Omental fat pad (tissue), 4 donors: ENCODE results near the gene SIM2. TPM values are rescaled to one million over a fixed set of nuclear protein-coding genes. Genes with fewer than 3 reads are reported as not detected.

Source experiments
- ATAC-seq: fragments of 150-250 bp; one replicate; pipeline ENCODE4 v1.9.1; 2016; ENCODE audit warnings: mild to moderate bottlenecking, moderate library complexity; ENCODE audit not compliant: low FRiP score
- DNase-seq: peaks from one replicate; pipeline ENCODE4 v3.0.0-alpha.2; 2019; ENCODE audit warnings: low spot score
- total RNA-seq, 4 donors: library from RNA; depleted of rRNA; stranded (reverse); fragments of >200 nt; gene quantifications; one replicate each; pipeline ENCODE4 v1.1.0, GENCODE V29; 2016
- TF ChIP-seq, protein P1 (sequence below), 3 donors: fragments of 450-650 bp; IDR thresholded peaks; one replicate each; pipeline ENCODE4 v1.5.1; 2016 to 2017; ENCODE audit warnings: antibody characterized with exemption in 3 of 3, mild to moderate bottlenecking in 3 of 3, moderate library complexity in 2 of 3

SIM2 gene
- total RNA-seq, 4 donors from 2014 or later, result 3.2 TPM; not detected in 3

DNA sequence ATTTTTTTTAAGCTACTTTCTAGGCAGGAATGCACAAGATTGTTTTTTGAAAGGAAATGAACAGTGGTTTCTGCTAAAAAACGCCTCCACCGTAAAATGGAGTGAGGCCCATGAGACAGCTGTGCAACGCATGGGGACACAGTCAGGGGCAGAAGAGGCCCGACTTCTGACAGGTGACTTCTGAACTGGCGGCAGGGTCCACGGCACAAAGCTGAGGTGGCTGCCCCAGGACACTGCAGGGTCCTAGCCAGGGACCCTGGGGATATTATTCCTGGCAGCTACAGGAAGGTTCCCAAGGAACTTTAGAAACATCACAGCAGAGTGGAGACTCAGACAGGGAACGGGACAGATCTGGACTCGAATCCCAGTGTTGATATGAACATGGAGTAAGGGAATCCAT, 75.1 kb downstream of the SIM2 start:
- TF ChIP-seq, protein P1, sequence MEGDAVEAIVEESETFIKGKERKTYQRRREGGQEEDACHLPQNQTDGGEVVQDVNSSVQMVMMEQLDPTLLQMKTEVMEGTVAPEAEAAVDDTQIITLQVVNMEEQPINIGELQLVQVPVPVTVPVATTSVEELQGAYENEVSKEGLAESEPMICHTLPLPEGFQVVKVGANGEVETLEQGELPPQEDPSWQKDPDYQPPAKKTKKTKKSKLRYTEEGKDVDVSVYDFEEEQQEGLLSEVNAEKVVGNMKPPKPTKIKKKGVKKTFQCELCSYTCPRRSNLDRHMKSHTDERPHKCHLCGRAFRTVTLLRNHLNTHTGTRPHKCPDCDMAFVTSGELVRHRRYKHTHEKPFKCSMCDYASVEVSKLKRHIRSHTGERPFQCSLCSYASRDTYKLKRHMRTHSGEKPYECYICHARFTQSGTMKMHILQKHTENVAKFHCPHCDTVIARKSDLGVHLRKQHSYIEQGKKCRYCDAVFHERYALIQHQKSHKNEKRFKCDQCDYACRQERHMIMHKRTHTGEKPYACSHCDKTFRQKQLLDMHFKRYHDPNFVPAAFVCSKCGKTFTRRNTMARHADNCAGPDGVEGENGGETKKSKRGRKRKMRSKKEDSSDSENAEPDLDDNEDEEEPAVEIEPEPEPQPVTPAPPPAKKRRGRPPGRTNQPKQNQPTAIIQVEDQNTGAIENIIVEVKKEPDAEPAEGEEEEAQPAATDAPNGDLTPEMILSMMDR (IDR thresholded peaks at IDR 0.05), result no peak
- ATAC-seq, result no peak

DNA sequence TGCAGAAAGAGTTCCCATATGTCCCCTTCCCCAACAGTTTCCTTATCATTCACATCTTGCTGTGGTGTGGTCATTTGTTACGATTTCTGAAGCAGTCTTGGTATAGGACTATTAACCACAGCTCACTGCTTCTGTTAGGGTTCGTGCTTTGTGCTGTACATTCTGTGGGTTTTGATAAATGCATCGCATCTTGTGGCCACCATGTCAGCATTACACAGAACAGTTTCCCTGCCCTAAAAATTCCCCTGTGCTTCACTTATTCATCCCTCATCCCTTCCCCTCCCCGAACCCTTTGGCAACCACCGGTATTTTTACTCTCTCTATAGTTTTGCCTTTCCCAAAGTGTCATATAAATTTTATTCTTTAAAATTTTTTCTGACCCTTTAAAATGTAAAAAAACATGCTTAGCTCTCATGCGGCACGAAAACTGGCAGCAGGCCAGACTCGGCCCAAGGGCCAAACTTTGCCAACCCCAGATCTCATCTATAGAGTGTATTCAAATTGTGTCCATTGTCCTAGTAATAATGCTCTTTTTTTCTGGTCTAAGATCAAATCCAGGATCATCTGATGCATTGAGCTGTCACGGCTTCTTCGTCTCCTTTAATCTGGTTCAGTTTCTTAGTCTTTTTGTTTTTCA, 78.2 kb downstream of the SIM2 start:
- ATAC-seq (no peak), DNase-seq (no peak)
- TF ChIP-seq, protein P1 (IDR thresholded peaks at IDR 0.05), result no peak

More for the DNA sequence above, 75.1 kb downstream of the SIM2 start:
- DNase-seq, result no peak

DNA sequence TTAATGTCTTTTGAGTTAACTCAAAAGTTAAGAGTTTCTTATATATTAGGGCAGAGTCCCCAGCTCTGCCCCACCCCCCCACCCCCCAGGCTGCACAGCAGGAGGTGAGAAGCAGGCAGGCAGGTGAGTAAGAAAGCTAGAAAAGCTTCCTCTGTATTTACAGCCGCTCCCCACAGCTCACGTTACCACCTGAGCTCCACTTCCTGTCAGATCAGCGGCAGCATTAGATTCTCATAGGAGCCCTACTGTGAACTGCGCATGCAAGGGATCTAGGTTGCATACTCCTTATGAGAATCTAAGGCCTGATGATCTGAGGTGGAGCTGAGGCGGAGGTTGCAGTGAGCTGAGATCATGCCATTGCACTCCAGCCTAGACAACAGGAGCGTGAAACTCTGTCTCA, 81.9 kb downstream of the SIM2 start:
- TF ChIP-seq, protein P1 (IDR thresholded peaks at IDR 0.05), result no peak
- ATAC-seq, result no peak
- DNase-seq, result no peak

DNA sequence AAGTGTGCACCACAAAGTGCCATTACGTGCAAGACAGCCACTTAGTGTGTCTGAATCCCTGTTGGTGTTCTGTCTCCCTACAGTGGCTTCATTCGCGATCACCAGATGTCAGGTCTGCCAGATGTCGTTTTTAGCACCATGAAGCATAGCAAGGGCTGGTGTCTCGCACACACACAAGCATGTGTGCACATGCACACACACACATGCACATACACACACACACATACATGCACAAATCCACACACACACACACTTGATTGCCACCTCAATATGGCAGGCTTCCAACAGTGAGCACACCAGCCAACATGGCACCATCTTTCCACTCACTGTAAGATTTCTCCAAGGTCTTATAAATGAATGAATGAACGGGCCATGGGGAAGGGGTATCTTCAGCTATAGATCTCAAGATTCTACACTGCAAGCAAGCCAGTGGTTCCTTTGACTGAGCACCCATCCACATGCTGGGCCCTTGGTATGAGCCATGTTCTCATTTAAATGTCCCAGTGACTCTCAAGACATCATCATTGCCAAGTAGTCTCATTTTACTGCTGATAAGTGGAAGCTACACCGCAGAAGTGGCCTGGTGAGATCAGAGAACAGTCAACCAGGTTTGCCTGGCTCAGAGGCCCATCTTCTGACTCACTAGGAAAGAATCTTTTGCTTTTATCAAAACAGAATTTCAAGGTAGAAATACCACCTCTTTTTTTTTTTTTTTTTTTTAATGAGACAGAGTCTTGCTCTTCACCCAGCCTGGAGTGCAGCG, 84.9 kb downstream of the SIM2 start:
- TF ChIP-seq, protein P1 (IDR thresholded peaks at IDR 0.05), result no peak
- ATAC-seq, result peak; percentile 62
- no peak for DNase-seq

DNA sequence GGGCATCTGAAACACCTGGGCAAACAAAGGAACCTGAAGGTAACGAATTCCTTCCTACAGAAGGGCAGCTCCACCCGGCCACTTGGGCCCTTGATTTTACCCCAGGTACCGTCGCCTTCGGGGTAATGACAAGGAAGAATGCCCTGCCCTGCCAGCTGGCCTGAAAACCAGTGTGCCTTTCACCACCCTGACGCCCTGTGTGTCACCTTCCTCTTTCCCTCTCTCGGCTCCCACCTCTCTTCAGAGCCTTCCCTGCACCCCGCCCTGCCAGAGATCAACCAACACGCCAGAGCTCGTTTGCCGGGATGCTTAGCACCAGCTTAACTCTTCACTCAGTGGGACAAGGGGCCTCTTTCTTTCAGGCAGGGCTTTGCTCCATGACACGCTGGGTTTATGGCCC, 86.0 kb downstream of the SIM2 start:
- TF ChIP-seq, protein P1 (IDR thresholded peaks at IDR 0.05), result no peak
- ATAC-seq (no peak), DNase-seq (no peak)

DNA sequence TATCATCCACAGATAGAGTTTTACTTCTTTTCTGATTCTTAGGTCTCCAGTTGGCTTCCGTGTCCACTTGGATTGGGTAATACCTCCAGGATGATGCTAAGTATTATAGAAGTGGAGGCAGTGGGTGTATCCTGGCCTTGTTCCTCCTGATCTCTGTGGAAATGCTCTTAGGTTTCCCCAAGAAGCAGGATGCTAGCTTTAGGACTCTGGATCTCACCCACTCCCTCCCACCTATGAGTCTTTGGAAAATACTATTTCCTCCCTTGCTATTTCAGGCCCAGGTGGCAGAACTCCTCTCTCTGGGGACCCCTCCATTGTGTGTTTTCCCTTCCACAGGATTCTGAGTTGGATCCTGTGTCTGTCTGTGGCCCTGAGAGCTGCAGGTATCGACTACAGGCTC, 86.7 kb downstream of the SIM2 start:
- TF ChIP-seq, protein P1 (IDR thresholded peaks at IDR 0.05), result no peak
- DNase-seq (no peak), ATAC-seq (peak; percentile 25)

DNA sequence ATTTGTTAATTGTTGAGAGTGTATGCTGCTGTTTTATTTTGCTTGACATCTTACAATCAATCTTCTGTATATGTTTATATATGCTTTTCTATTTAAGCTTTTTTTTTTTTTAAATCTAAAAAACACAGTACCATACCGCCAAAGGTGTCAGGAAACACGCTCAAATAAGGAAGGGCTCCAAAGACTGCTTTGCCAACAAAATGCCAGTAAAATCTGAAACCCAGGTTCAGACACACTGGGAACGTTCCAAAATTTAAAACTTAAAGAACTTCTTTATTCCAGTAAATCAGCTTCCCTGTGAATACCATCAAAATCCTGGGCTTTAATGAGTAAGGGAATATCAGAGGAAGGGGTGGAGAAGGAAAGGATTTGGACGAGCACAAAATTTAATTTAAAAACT, 87.3 kb downstream of the SIM2 start:
- ATAC-seq, result no peak
- DNase-seq, result no peak
- TF ChIP-seq, protein P1 (IDR thresholded peaks at IDR 0.05), result no peak
